GM21367 (cell line): ENCODE measurements around the gene ALPK3.

Source experiments
- ATAC-seq: cut with Tn5 transposase; IDR thresholded peaks from one replicate; pipeline ENCODE4 v1.9.1; 2021; ENCODE audit not compliant: unreplicated experiment

Gene ALPK3

DNA sequence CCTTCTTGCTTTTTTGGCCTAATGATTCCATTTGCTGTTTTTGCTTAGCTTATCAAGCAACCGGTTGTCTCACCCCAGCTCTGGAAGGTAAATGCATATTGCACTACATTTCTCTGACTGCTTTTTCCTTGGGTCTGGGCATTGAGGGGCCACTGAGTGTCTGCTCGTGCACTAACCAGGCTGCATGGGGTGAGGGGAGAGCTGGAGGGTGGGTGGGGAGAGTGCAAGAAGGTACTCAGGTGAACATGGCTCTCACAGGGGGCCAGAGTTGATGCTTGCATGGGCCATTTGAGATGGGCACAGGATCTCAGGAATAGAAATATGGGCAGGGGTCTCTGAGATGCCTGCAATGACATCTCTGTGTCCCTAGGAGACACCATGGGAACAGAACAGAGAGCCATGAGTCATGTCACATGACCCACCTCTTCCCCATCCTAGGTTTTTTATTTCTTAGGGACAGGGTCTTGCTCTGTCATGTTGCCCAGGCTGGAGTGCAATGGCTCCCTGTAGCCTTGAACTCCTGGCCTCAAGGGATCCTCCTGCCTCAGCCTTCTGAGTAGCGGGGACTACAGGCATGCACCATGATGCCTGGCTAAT lies 6.2 kb downstream of the ALPK3 start:
- ATAC-seq, result no peak

- no peak for ATAC-seq
Measured at GRCh38 chr15:84824260-84825007, 7.3 kb downstream of the ALPK3 start.

DNA sequence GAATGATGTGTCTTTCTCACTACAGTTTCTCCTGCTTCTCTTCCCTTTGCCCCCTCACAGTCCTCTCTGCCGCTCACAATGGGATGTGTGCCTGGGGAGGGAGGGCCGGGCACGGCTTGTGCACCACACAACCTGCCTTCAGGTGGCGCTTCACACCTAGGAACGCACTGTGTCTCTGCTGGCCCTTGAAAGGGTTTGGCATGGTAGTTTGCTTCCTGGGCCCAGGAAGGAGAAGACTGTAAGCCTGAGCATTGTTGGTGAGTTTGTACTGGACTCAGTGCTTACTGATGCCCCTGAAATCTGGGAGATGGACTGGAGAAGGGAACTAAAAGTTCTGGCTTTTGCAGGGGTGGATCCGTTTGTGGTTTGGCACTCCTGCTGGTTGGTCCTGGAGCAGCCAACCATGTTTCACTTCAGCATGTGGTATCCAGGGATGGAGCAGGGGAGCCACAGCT lies 9.2 kb downstream of the ALPK3 start:
- no peak for ATAC-seq

- ATAC-seq, result no peak
Measured at GRCh38 chr15:84827246-84827645, 10.1 kb downstream of the ALPK3 start.

- ATAC-seq, result no peak
Measured at GRCh38 chr15:84828086-84828908, 11.1 kb downstream of the ALPK3 start.

DNA sequence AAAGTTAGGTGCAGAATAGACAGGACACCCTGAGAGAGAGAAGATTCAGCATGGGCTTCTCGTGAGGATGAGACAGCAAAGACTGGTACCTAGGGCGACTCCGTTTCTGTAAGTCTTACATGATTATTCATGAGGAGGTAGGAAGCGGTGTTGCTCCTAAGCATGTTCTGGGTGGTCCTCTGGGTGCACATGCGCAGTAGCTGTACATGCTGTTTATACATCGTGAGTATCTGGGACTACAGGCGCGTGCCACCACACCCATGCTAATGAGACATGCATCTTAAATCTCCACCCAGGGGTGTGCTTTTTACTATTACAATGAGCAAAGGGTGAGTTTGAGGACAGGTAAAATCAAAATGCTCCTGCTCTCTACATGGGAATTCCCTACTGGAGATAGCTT lies 12.3 kb downstream of the ALPK3 start:
- ATAC-seq, result no peak

GRCh38 chr15:84830036-84830435 lies 12.9 kb downstream of the ALPK3 start:
- ATAC-seq, result no peak

- ATAC-seq, result no peak
Measured at GRCh38 chr15:84831028-84831427, 13.9 kb downstream of the ALPK3 start.

DNA sequence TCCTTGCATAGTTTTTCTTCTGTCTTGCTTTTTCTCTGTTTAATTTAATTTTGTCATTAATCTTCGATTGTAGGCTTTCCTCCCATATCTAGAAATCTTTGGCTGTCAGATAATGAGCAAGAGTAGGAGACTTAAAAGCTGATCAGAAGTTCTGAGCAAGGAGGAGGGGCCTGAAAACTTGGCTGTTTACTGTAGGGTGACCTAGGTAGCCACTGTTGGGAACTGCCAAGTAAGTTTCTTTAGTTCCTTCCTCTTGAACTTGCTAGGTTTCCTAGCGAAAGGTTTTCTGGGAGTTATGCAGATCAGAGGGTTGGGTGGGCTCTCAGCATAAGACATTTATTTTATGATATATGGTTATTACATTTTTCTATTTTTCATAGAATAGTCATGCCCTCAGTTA lies 14.5 kb downstream of the ALPK3 start:
- ATAC-seq, result no peak

DNA sequence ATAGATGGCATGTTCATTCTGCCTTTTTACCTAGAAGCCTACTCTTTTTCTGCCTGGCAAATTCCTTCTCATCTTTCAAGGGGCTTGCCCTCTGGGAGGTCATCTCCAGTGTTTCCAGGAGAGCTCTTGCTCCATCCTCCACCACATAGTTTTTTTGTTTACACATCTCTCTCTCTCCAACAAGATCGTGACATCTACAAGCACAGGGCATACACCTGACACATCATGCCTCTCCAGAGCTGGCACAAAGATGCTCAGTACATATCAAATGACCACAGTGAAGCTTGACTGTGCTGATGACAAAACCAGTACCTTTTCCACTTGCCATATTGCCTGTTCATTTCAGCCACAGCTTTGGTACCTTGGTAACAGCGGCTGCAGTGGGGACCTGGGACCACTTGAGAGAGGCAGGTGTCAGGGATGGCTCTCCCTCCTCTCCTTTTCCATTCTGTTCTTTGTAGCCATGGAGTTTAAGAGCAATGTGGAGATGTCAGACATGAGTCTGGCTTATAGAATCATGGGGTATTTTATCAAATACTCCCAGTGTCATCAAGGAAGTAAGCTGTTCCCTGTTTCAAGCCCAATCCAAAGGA lies 15.4 kb downstream of the ALPK3 start:
- ATAC-seq, result no peak

DNA sequence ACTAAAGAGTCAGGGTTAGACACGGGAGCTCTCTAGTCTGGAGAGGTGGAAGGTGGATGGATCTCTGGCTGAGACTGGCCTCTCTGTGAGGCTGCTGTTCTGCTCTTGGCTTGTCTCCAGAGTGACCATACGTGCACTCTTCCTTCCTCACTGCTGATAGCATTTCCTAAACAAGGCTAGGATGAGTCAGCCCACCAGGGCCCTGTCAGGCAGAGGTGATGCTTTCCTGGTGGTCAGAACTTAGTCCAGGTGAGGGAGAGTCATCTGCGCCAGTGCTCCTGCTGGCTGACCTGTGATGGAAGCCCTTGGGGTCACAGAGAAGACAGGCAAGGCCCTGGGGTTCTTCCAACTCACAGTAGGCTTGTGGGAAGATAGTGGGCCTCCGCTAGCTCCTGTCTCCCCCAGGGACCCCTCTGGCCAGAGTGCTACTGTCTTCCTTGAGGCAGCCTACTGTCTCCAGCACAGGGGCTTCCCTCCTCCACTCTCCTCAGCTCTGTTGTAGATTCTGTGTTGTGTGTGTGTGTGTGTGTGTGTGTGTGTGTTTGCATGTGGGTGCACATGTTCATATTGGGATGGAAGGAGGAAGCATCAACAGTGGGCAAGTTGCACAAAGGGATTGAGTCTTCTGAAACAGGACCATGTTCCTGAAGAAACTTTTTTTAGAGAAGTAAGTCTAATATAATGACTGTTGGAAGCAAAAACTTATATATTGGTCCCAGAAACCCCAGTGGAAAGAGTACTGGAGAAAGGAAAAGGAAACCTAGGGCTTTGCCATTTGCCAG lies 16.5 kb downstream of the ALPK3 start:
- ATAC-seq, result no peak

DNA sequence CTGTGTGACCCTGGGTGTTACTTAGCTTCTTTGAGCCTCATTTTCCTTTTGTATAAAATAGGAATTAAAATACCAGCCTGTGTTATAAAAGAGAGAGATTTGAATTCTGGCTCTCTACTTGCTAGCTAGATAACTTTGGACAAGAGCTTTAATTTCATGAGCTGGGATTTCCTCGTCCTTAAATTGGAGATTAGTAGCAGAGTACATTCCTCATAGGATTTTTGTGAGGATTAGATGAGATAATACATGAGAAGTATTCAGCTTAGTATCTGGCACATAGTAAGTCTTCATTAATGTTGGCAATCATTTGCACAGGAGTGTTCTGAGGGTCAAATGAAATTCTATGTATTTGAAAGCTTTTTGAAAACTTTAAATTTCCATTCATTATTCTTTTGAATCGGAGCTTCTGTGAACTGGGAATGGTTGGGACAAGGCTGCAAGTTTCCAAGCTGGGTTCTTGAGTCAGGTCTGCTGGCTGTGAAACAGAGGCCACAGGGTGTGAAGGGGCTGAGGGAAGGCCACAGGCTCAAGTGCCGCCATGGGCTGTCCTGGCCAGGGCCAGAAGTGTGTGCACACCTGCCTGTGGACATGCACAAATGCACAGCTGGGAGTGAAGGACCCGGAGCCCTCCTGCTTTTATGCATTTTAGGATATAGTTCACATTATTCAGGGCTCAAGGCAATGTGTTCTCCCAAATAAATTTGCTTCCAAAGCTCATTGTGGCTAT lies 17.2 kb downstream of the ALPK3 start:
- ATAC-seq, result no peak

DNA sequence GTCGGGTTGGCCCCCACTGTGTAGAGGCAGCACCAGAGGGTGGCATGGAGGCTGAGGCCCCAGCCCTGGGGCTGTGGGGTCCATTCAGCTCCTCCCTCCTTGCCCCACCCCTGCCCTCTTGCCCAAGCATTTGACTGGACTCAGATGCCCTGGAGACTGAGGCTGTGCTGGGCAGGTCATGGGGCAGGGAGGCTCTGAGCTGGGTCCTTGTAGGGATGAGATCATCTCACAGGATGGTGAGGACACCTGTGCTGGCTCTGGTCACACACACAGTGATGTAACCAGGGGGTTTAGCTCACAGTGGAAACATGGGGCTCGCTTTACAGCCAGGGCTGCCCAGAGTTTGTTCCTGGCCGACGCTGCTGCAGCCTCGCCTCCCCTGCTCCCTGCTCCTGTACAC lies 17.8 kb downstream of the ALPK3 start:
- ATAC-seq, result no peak

DNA sequence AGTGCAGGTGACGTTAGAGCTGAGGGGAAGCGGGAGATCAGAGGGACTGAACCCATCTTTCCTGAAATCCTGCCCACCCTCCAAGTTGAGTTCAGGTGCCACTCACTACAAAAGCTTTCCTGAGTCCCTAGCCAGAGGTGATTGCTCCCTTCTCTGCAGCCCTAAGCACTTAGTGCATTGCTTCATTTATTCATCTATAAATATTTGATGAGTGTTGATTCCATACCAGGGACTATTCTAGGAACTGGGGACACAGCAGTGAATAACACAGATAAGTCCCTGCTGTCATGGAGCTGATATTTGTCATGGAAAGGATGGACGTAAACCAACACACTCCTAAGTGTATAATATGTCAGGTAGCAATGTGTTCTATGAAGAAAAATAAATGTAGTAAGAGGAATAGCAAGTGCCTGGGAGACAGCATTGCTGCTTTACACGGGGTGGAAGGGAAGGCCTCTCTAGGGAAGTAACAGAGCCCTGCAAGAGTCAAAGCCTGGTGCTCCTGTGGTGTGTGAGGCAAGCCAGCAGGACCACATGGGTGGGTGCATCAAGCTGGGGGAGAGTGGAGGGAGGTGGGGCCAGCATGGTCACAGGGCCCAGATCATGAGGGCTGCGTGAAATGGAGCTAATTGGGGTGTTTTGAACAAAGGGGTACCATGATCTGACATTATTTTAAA lies 18.6 kb downstream of the ALPK3 start:
- ATAC-seq, result no peak

DNA sequence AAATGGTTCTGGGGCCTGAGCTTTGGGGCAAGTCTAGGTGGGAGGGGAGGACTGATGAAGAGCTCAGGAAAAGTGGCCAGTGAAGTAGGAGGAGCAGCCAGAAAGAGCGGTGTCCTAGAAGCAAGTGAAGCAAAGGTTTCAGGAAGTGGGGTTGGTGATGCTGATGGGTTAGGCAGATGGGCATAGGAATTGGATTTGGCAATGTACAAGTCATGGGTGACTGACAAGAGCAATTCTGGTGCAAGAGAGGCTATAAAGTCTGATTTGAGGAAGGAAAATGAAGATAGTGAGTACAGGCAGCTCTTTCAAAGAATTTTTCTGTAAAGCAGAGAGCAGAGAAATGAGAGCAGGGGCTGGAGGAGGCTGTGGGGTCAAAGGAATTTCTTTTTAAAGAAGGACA lies 19.7 kb downstream of the ALPK3 start:
- ATAC-seq, result no peak

DNA sequence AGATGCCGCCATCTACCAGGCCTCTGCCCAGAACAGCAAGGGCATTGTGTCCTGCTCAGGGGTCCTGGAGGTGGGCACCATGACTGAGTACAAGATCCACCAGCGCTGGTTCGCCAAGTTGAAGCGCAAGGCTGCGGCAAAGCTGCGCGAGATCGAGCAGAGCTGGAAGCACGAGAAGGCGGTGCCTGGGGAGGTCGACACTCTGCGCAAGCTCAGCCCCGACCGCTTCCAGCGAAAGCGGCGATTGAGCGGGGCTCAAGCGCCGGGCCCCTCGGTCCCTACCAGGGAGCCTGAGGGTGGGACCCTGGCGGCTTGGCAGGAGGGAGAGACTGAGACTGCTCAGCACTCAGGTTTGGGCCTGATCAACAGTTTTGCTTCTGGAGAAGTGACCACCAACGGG lies 22.6 kb downstream of the ALPK3 start:
- ATAC-seq, result no peak

- no peak for ATAC-seq
Measured at GRCh38 chr15:84840255-84840654, 23.1 kb downstream of the ALPK3 start.

DNA sequence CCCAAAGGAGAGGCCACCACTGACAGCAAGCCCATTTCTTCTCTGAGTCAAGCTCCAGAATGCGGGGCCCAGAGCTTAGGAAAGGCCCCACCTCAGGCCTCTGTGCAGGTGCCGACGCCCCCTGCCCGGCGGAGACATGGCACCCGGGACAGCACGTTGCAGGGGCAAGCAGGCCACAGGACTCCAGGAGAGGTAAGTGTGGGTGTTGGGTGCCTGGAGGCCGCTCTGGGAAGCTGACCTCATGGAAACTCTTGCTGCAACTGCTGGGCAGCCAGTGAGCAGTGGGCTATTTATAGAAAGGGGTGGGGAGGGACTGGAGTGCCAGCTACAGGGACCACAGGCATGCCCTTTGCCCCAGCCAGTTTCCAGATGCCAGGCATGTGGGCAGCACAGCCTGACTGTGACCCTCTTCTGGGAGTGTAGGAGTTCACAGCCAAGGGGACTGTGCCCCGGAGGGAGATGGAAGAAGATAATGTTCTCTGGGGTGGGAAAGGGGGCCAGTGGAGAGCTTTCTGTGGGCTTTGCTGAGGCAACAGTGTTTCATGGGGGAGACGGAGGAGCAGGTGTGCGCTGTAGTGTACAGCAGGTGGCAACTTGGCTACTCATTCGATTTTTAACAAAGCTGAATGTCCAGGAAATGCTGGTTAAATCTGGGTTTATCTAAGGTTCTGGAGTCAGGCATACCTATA lies 23.7 kb downstream of the ALPK3 start:
- no peak for ATAC-seq

DNA sequence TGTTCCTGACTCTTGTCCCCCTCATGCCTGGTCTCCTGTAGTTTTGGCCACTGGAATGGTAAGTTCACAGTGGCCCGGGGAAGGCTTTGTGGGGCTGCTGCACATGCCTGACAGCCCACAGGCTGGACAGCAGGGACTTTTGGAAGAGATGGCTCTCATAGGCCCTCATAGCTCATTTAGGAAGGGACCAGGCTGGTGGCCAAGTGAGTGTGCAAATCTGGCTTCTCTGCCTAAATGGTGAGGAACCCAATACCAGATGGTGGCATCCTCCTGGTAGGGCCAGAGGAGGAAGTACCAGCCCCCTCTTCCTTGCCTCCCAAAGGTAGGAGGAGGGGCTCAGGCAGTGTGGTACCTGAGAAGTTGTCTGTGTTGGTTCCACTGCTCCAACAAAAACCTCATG lies 25.6 kb downstream of the ALPK3 start:
- ATAC-seq, result no peak
